Measurements from ENCODE around the gene POU2F1.

POU2F1 gene

GRCh38 chr1:167454894-167455785 is 234.5 kb downstream of the POU2F1 start (continued):
- TF ChIP-seq SP7 (tag by site-specific recombination; IDR thresholded peaks at IDR 0.05) (peak; percentile 51), ZNF341 (tag by site-specific recombination; IDR thresholded peaks at IDR 0.05; ENCODE audit: low read depth) (peak; percentile 73), TRIM28 (IDR thresholded peaks at IDR 0.05; ENCODE audit: borderline replicate concordance, low read length) (peak; percentile 25; the same call in 1 of the 2 replicates), ZNF140 (tag by site-specific recombination; IDR thresholded peaks at IDR 0.05) (no peak), ZNF600 (tag by site-specific recombination; IDR thresholded peaks at IDR 0.05) (peak; percentile 68), ZNF76 (tag by site-specific recombination; IDR thresholded peaks at IDR 0.05; ENCODE audit: borderline replicate concordance, low read depth) (peak; percentile 45), ZNF350 (tag by site-specific recombination; IDR thresholded peaks at IDR 0.05) (no peak), SP2 (tag by site-specific recombination; IDR thresholded peaks at IDR 0.05) (peak; percentile 47), ZNF629 (tag by site-specific recombination; IDR thresholded peaks at IDR 0.05) (peak; percentile 42), ZFHX2 (tag by site-specific recombination; conservative IDR thresholded peaks at IDR 0.05) (peak; percentile 41; the same call in 1 of the 2 replicates), KLF16 (tag by site-specific recombination; IDR thresholded peaks at IDR 0.05) (peak; percentile 74; the same call in 1 of the 2 replicates), ZEB2 (tag by site-specific recombination; IDR thresholded peaks at IDR 0.05) (peak; percentile 53; the same call in 1 of the 2 replicates), ZNF324 (tag by site-specific recombination; IDR thresholded peaks at IDR 0.05) (0 out of 2 replicates have a peak, but pooled peaks have one; percentile 31), ZNF423 (tag by site-specific recombination; IDR thresholded peaks at IDR 0.05) (0 out of 2 replicates have a peak, but pooled peaks have one; percentile 3), ZNF544 (tag by site-specific recombination; IDR thresholded peaks at IDR 0.05) (no peak), ZFP37 (tag by site-specific recombination; IDR thresholded peaks at IDR 0.05) (peak; percentile 93), ZNF777 (tag by site-specific recombination; IDR thresholded peaks at IDR 0.05; ENCODE audit: borderline replicate concordance) (peak; percentile 69; the same call in 1 of the 2 replicates), HOXD13 (CRISPR knock-in tag; IDR thresholded peaks at IDR 0.05; ENCODE audit: borderline replicate concordance) (no peak), ZNF202 (tag by site-specific recombination; IDR thresholded peaks at IDR 0.05; ENCODE audit: borderline replicate concordance) (no peak), SALL2 (tag by site-specific recombination; IDR thresholded peaks at IDR 0.05; ENCODE audit: borderline replicate concordance) (no peak), FEZF1 (tag by site-specific recombination; IDR thresholded peaks at IDR 0.05) (peak; percentile 76), ZNF837 (tag by site-specific recombination; IDR thresholded peaks at IDR 0.05) (no peak), ZNF621 (tag by site-specific recombination; IDR thresholded peaks at IDR 0.05) (no peak)
- TF ChIP-seq, protein P1, sequence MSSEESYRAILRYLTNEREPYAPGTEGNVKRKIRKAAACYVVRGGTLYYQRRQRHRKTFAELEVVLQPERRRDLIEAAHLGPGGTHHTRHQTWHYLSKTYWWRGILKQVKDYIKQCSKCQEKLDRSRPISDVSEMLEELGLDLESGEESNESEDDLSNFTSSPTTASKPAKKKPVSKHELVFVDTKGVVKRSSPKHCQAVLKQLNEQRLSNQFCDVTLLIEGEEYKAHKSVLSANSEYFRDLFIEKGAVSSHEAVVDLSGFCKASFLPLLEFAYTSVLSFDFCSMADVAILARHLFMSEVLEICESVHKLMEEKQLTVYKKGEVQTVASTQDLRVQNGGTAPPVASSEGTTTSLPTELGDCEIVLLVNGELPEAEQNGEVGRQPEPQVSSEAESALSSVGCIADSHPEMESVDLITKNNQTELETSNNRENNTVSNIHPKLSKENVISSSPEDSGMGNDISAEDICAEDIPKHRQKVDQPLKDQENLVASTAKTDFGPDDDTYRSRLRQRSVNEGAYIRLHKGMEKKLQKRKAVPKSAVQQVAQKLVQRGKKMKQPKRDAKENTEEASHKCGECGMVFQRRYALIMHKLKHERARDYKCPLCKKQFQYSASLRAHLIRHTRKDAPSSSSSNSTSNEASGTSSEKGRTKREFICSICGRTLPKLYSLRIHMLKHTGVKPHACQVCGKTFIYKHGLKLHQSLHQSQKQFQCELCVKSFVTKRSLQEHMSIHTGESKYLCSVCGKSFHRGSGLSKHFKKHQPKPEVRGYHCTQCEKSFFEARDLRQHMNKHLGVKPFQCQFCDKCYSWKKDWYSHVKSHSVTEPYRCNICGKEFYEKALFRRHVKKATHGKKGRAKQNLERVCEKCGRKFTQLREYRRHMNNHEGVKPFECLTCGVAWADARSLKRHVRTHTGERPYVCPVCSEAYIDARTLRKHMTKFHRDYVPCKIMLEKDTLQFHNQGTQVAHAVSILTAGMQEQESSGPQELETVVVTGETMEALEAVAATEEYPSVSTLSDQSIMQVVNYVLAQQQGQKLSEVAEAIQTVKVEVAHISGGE (tag by site-specific recombination; conservative IDR thresholded peaks at IDR 0.05; ENCODE audit: low read depth): peak; percentile 56
- TF ChIP-seq, protein P2, sequence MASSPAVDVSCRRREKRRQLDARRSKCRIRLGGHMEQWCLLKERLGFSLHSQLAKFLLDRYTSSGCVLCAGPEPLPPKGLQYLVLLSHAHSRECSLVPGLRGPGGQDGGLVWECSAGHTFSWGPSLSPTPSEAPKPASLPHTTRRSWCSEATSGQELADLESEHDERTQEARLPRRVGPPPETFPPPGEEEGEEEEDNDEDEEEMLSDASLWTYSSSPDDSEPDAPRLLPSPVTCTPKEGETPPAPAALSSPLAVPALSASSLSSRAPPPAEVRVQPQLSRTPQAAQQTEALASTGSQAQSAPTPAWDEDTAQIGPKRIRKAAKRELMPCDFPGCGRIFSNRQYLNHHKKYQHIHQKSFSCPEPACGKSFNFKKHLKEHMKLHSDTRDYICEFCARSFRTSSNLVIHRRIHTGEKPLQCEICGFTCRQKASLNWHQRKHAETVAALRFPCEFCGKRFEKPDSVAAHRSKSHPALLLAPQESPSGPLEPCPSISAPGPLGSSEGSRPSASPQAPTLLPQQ (tag by site-specific recombination; IDR thresholded peaks at IDR 0.05): peak; percentile 32; the same call in 1 of the 2 replicates
- TF ChIP-seq, protein P3, sequence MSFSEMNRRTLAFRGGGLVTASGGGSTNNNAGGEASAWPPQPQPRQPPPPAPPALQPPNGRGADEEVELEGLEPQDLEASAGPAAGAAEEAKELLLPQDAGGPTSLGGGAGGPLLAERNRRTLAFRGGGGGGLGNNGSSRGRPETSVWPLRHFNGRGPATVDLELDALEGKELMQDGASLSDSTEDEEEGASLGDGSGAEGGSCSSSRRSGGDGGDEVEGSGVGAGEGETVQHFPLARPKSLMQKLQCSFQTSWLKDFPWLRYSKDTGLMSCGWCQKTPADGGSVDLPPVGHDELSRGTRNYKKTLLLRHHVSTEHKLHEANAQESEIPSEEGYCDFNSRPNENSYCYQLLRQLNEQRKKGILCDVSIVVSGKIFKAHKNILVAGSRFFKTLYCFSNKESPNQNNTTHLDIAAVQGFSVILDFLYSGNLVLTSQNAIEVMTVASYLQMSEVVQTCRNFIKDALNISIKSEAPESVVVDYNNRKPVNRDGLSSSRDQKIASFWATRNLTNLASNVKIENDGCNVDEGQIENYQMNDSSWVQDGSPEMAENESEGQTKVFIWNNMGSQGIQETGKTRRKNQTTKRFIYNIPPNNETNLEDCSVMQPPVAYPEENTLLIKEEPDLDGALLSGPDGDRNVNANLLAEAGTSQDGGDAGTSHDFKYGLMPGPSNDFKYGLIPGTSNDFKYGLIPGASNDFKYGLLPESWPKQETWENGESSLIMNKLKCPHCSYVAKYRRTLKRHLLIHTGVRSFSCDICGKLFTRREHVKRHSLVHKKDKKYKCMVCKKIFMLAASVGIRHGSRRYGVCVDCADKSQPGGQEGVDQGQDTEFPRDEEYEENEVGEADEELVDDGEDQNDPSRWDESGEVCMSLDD (tag by site-specific recombination; IDR thresholded peaks at IDR 0.05): no peak
- TF ChIP-seq, protein P4, sequence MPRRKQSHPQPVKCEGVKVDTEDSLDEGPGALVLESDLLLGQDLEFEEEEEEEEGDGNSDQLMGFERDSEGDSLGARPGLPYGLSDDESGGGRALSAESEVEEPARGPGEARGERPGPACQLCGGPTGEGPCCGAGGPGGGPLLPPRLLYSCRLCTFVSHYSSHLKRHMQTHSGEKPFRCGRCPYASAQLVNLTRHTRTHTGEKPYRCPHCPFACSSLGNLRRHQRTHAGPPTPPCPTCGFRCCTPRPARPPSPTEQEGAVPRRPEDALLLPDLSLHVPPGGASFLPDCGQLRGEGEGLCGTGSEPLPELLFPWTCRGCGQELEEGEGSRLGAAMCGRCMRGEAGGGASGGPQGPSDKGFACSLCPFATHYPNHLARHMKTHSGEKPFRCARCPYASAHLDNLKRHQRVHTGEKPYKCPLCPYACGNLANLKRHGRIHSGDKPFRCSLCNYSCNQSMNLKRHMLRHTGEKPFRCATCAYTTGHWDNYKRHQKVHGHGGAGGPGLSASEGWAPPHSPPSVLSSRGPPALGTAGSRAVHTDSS (tag by site-specific recombination; IDR thresholded peaks at IDR 0.05): 0 out of 2 replicates have a peak, but pooled peaks have one; percentile 21

All from HEK293 (cell line).